ENCODE measurements around the gene IL4R. TPM values are rescaled to one million over a fixed set of nuclear protein-coding genes. Genes with fewer than 3 reads are reported as not detected.
"Not testable (repeated sequence)": the region's sequence is repeated elsewhere in the genome, so short reads cannot be mapped to it uniquely, and the experiment has no call there.

IL4R gene
- total RNA-seq, 3 donors from 2014 or later, result 18.7 to 53.4 (median 51.8) TPM

DNA sequence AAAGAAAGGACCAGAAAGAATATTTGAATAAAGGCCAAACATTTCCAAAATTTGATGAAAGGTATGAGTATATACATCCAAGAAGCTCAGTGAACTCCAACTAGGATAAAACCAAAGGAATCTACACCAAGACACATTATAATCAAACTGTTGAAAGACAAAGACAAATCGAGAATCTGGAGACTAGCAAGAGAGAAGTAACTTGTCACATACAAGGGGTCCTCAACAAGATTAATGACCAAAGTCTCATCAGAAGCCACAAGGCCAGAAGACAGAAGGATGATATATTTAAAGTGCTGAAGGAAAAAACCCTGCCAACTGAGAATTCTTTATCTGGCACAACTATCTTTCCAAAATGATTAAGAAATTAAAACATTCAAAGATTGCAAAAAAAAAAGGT lies 78.9 kb downstream of the IL4R start:
- no peak for TF ChIP-seq CTCF (IDR thresholded peaks at IDR 0.05)
- TF ChIP-seq POLR2A (IDR thresholded peaks at IDR 0.05), result no peak
- TF ChIP-seq POLR2AphosphoS5 (IDR thresholded peaks at IDR 0.05), result no peak
- H3K27ac ChIP-seq, result no peak overlapping the region
- H3K9me3 ChIP-seq, result peaks cover 0 to 31% of the 10 kb centered on the region in 2 donors
- intact Hi-C loops (cut with DNase I; ENCODE audit: low total_unique reads), result no loop called here
- H3K36me3 ChIP-seq, result no peaks in the 10 kb centered on the region
- no peak overlapping the region for H3K4me3 ChIP-seq
- no peaks in the 10 kb centered on the region for H3K4me1 ChIP-seq
- no peaks in the 10 kb centered on the region for H3K27me3 ChIP-seq
- no peak for DNase-seq (ENCODE audit: low spot score in 2 of 2)

- Histone ChIP-seq H3K4me3 (no peak overlapping the region), H3K36me3 (no peaks in the 10 kb centered on the region), H3K4me1 (no peaks in the 10 kb centered on the region), H3K9me3 (peaks cover 0 to 31% of the 10 kb centered on the region in 2 donors), H3K27ac (no peak overlapping the region), H3K27me3 (no peaks in the 10 kb centered on the region)
- intact Hi-C loops (cut with DNase I; ENCODE audit: low total_unique reads), result no loop called here
- DNase-seq (ENCODE audit: low spot score in 2 of 2), result no peak
- TF ChIP-seq CTCF (IDR thresholded peaks at IDR 0.05), result no peak
- TF ChIP-seq POLR2A (IDR thresholded peaks at IDR 0.05), result no peak
- no peak for TF ChIP-seq POLR2AphosphoS5 (IDR thresholded peaks at IDR 0.05)
Measured at GRCh38 chr16:27394516-27394915, 80.7 kb downstream of the IL4R start.

- H3K27ac ChIP-seq; H3K36me3 ChIP-seq; H3K27me3 ChIP-seq; intact Hi-C loops (cut with DNase I; ENCODE audit: low total_unique reads); H3K4me1 ChIP-seq; DNase-seq (ENCODE audit: low spot score in 2 of 2); H3K4me3 ChIP-seq: not testable (repeated sequence)
- peaks cover 0 to 21% of the 10 kb centered on the region in 2 donors for H3K9me3 ChIP-seq
Measured at GRCh38 chr16:27398341-27398893, 84.6 kb downstream of the IL4R start.

DNA sequence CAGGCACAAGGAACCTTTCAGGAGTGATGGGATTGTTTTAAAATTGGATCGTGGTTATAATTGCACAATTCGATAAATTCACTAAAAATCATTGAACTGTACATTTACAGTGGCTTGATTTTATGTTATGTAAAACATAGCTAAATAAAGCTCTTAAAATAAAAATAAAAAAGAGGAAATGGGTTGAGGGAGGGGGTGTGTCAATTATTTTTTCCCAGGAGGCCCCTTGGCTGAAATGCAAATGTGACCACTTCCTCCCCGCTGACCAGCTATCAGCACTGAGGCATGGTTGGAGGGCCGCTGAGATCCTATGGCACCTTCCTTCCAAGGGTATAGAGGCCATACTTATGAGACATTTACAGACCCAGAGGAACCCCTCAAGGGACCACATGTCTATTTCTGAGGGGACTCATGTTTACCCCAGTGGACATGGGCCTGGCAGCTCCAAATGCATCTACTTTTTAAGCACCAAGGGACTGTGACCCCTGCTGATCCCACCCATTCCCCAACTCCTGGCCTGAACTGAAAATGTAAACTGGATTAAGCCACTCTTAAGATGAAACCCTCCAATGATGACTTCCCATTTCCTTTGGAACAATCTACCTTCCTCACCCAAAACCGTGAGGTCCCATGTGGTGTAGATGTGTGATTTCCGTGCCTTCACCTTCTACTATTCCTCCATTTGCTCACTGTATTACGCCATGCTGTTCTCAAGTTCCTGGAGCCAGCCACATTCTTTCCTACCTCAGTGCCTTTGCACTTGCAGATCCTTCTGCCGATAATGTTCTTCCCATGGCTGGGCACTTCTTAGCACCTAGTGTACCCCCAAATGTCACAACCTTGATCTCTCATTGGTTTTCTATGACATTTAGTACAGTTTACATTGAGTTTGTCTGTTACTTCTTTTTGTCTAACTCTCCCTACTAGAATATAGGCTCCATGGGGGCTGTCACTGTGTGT lies 85.4 kb downstream of the IL4R start:
- intact Hi-C loops (cut with DNase I; ENCODE audit: low total_unique reads), result no loop called here
- Histone ChIP-seq H3K27ac (no peak overlapping the region), H3K27me3 (peaks cover 0 to 10% of the 10 kb centered on the region in 2 donors), H3K36me3 (no peaks in the 10 kb centered on the region), H3K4me1 (no peaks in the 10 kb centered on the region), H3K9me3 (peaks cover 0 to 14% of the 10 kb centered on the region in 2 donors), H3K4me3 (no peak overlapping the region)
- DNase-seq (ENCODE audit: low spot score in 2 of 2), result no peak
- no peak for TF ChIP-seq CTCF (IDR thresholded peaks at IDR 0.05)
- no peak for TF ChIP-seq POLR2AphosphoS5 (IDR thresholded peaks at IDR 0.05)
- TF ChIP-seq POLR2A (IDR thresholded peaks at IDR 0.05), result no peak

DNA sequence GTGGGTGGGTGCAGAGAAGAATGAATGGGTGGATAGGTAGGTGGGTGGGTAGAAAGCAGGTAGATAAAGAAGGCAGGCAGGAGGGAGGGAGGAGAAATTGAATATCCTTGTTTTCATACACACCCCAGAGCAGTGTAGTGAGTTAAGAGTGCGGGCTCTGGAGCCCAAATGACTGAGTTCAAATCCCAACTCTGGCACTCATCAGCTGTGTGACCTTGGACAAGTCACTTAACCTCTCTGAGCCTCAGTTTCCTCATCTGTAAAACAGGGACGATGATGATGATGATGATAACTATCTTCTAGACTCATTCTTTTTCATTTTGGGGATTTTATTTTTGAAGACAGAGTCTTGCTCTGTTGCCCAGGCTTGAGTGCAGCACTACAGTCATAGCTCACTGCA lies 86.2 kb downstream of the IL4R start:
- intact Hi-C loops (cut with DNase I; ENCODE audit: low total_unique reads), result no loop called here
- Histone ChIP-seq H3K27ac (no peak overlapping the region), H3K36me3 (no peaks in the 10 kb centered on the region), H3K9me3 (peaks cover 0 to 8% of the 10 kb centered on the region in 2 donors), H3K27me3 (peaks cover 0 to 15% of the 10 kb centered on the region in 2 donors), H3K4me3 (no peak overlapping the region), H3K4me1 (no peaks in the 10 kb centered on the region)
- TF ChIP-seq POLR2AphosphoS5 (IDR thresholded peaks at IDR 0.05) (no peak), POLR2A (IDR thresholded peaks at IDR 0.05) (no peak), CTCF (IDR thresholded peaks at IDR 0.05) (no peak)
- no peak for DNase-seq (ENCODE audit: low spot score in 2 of 2)
